DMS 273 (cell line): ENCODE measurements around the gene AKR1B1.

Experiments used
- DNase-seq: peaks from one replicate; lab custom pipeline; 2025; ENCODE audit not compliant: unreplicated experiment; lab: John Stamatoyannopoulos, UW

AKR1B1 gene

GRCh38 chr7:134470864-134471263 lies 12.0 kb upstream of the AKR1B1 start:
- no peak for DNase-seq

DNA sequence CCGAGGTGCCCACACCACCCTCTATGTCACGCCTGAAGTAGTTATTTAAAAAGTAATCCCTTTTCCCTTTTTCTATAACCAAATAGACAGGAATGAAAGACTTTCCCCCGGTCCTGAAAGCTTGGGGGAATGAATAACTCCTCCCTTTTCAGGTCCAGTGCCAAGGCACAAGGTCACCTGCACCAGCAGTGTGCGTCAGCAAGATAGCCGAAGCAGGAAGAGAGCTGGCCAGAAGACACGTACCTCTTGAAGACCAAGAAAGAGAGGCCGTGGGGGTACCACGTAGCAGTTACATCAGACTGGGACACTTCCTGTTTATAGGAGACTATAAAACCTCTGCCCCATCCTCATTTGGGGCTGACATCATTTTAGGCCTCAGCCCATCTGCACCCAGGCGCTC lies 10.7 kb upstream of the AKR1B1 start:
- no peak for DNase-seq

GRCh38 chr7:134468475-134468874 lies 9.6 kb upstream of the AKR1B1 start:
- no peak for DNase-seq

GRCh38 chr7:134468054-134468453 lies 9.2 kb upstream of the AKR1B1 start:
- no peak for DNase-seq

DNA sequence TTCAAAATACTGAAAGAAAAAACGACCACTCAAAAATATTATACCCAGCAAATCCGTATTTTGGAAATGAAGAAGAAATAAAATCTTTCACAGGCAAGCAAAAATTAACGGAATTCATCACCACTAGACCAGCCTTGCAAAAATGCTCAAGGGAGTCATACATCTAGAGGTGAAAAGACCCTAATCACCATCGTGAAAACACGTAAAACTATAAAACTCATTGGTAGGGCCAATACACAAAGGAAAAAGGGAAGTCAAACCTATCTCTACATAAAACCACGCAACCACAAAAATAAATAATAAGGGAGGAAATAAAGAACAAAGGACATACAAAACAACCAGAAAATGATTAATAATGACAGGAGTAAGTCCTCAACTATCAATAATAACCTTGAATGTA lies 6.6 kb upstream of the AKR1B1 start:
- DNase-seq: no peak

GRCh38 chr7:134464496-134464895 lies 5.6 kb upstream of the AKR1B1 start:
- DNase-seq: no peak

- no peak for DNase-seq
Measured at GRCh38 chr7:134463751-134464150, 4.9 kb upstream of the AKR1B1 start.

DNA sequence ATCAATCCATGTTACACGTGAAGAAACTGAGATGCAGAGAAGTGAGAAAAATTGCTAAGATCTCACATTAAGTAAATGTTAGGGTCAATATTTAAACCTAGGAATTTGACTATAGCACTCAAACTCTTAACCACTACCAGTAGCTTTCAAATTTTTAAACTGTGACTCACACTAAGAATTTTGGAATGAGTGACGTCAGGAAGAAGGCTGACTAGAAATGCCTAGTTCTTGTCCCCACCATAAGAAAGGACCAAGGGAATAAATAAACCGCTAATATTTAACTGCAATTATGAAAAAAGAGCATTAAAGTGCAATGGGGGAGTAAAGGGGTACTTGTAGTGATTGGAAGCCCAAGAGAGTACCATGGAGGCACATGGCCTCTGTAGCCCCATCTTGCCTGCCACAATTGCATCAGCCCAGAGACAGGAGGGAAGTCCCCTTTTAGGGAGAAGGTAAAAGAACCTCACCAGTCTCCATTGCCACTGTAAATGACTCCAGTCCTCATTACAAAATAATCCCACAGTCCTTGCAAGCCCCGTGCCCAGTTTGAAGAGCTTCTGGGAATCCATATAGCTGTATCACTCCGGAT lies 3.5 kb upstream of the AKR1B1 start:
- DNase-seq: no peak

DNA sequence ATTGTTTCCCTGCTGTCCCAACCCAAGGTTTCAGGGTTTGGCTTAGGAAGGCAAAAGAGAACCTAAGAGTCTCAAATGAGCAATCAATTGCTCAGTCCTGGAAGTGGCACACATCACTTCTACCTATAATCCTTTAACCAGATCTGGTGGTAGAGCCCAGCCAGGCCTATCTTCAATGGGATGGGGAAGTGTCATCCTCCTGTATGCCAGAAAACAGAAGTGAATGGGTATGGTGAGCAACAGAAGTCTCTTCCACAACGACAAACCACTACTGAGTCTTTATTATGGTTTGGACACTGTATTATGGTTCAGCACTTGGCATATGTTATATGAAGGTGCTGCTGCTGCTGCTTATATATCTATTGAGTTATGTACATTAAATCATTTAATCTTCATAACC lies 3.0 kb upstream of the AKR1B1 start:
- DNase-seq: no peak

DNA sequence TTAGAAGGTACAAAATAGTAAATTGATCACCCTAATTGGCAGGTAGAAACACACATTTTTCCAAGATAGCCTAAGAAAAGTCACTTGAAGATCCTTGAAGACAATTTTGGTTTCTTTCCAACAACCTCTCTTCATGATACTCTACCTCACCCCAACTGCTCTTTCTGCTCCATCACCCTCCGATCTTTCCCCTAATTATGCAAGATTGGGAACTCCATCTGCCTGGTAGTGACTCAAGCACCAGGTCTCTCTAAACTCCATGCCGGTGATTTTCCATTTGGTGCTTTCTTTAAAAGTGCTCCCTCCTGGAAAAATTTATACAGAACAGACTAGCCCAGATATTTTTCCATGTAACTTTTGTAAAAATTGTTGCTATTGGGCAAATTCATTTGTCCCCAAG lies 1.1 kb upstream of the AKR1B1 start:
- DNase-seq: peak; percentile 85

- DNase-seq: peak; percentile 89
Measured at GRCh38 chr7:134458341-134458805, 527 bp downstream of the AKR1B1 start.

- peak; percentile 19 for DNase-seq
Measured at GRCh38 chr7:134457210-134457609, 1.7 kb downstream of the AKR1B1 start.

DNA sequence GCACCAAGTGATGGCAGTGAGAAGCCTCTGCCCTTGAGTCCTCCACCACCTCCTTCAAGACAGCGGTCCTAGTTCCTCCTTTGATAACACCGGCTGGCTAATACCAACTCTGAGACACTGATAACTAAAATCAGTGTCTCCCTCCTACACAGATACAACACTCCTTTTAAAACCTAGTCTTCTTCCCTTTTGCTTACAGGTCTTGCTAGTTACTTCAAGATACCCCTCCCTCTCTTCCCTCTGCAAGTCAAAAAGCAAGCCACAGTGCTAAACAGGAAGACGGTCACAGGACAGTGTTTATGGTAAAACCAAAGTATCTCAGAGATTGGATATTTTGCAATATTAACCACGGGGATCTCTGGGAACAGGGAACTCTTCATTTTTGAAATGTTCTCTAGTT lies 4.6 kb downstream of the AKR1B1 start:
- DNase-seq: no peak

GRCh38 chr7:134453518-134453917 lies 5.4 kb downstream of the AKR1B1 start:
- no peak for DNase-seq

- no peak for DNase-seq
Measured at GRCh38 chr7:134452991-134453473, 5.9 kb downstream of the AKR1B1 start.

- DNase-seq: no peak
Measured at GRCh38 chr7:134452419-134452838, 6.5 kb downstream of the AKR1B1 start.

DNA sequence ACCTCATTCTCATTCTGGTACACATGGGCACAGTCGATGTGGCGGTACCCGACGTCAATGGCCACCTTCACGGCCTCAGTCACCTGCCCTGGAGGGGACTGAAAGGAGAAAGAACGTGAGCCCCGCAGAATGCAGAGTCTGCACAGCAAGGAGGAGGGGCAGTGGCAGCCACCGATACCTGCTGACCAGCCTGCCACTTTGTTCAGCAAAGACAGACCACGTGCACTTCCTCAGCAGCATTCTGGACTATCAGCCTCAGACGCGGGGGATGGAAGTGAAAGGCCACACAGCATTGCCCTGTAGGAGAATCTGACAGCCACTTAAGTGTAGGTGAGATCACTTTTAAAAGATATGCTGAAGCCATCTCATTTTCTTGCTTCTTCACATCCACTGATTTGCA lies 7.2 kb downstream of the AKR1B1 start:
- no peak for DNase-seq

DNA sequence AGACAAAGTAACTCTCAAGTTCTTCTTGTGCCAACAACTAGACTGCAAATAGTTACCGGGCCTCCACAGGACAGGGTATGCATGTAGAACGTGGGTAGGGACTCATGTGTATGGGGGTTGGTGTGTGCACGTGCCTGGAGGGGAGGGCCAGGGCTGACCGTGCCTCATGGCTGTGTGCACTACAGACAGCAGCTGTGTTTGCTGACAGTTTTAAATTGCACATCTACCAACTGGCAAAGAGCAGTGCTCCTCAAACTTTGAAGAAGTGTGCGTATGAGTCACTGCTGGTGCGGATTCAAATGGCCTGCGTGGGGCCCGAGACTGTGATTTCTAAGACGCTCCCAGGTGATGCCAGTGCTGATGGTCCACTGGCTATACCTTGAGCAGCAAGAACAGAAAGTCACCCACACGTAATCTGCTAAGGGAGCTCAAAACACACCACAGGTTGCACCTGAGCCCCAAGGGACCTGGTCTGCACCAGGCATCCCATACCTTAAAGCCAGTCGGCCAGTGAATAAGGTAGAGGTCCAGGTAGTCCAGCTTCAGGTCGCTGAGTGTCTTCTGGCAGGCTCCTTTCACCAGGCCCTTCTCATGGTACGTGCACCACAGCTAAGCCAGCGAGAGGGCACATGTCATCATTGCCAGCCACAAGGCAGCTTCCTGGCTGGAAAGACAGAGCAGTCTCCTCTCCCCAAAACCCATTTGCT lies 8.5 kb downstream of the AKR1B1 start:
- DNase-seq: no peak

DNA sequence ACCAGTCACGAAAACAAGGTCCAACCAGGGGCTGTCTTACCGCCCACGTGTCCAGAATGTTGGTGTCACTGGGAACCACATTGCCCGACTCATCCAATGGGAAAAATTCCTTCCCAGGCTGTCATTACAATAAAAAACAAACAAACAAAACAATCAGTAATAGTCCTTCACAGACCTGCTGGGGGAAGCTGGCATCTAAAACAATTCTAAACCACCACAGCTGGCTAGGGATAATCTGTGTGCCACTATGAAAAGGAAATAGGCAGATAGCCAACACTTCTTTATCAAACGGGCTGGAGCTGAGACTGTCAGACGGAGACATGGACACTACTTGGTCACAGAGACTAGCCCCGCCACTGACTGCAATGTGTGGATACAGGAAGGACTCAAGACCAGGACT lies 9.2 kb downstream of the AKR1B1 start:
- DNase-seq: no peak

GRCh38 chr7:134448356-134449229 lies 10.3 kb downstream of the AKR1B1 start:
- no peak for DNase-seq

GRCh38 chr7:134447383-134447782 lies 11.5 kb downstream of the AKR1B1 start:
- DNase-seq: no peak

DNA sequence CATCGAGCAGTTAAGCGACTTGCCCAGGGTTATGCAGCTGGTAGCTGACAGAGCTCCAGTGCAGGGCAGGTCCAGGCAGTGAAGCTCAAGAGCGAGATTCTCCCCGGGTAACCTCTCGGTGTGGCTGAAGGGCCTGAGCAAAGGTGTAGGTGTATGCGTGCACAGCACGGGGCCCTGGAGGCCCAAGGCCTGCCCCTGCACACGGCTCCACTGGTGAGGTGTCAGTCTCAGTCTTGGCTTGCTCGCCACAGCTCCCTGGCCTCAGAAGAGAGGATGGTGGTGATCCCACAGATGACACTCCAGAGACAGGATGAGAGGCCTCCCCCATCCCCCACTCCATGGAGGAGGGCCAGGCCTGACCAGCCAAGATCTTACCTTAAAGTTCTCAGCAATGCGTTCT lies 12.0 kb downstream of the AKR1B1 start:
- DNase-seq: no peak
